Measurements from ENCODE around the gene FOXI3. TPM values are rescaled to one million over a fixed set of nuclear protein-coding genes. Genes with fewer than 3 reads are reported as not detected.

Gene FOXI3
- total RNA-seq, 1 donor from 2014 or later: 0.21 TPM

DNA sequence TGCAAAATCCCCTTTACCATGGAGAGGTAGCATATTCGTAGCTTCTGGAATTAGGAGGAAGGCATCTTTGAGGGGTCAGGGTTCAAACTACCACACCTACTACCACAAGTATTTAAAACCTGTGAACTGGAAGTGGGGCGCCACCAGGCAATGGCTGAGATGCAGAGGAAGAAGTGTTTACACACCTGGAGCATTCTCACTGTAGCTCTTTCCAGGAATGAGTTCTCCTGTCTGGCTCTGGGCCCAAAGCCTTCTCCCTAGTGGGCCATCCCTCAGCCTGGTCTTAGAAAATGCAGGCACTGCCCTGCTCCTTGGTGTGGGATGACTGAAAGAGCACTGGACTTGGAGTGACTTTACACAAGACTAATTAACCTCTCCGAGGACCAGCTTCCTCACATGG lies 30.7 kb upstream of the FOXI3 start:
- Histone ChIP-seq H3K36me3 (ENCODE audit: control insufficient read depth, insufficient read depth, low read length) (no peaks in the 10 kb centered on the region), H3K4me3 (ENCODE audit: low read depth, low read length) (no peak overlapping the region), H3K27me3 (ENCODE audit: control insufficient read depth, insufficient read depth, low read length) (no peaks in the 10 kb centered on the region)
- no peak for DNase-seq (ENCODE audit: low read depth)
- TF ChIP-seq, protein P1, sequence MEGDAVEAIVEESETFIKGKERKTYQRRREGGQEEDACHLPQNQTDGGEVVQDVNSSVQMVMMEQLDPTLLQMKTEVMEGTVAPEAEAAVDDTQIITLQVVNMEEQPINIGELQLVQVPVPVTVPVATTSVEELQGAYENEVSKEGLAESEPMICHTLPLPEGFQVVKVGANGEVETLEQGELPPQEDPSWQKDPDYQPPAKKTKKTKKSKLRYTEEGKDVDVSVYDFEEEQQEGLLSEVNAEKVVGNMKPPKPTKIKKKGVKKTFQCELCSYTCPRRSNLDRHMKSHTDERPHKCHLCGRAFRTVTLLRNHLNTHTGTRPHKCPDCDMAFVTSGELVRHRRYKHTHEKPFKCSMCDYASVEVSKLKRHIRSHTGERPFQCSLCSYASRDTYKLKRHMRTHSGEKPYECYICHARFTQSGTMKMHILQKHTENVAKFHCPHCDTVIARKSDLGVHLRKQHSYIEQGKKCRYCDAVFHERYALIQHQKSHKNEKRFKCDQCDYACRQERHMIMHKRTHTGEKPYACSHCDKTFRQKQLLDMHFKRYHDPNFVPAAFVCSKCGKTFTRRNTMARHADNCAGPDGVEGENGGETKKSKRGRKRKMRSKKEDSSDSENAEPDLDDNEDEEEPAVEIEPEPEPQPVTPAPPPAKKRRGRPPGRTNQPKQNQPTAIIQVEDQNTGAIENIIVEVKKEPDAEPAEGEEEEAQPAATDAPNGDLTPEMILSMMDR (IDR thresholded peaks at IDR 0.05; ENCODE audit: insufficient read depth, low read length, poor library complexity, severe bottlenecking): no peak

DNA sequence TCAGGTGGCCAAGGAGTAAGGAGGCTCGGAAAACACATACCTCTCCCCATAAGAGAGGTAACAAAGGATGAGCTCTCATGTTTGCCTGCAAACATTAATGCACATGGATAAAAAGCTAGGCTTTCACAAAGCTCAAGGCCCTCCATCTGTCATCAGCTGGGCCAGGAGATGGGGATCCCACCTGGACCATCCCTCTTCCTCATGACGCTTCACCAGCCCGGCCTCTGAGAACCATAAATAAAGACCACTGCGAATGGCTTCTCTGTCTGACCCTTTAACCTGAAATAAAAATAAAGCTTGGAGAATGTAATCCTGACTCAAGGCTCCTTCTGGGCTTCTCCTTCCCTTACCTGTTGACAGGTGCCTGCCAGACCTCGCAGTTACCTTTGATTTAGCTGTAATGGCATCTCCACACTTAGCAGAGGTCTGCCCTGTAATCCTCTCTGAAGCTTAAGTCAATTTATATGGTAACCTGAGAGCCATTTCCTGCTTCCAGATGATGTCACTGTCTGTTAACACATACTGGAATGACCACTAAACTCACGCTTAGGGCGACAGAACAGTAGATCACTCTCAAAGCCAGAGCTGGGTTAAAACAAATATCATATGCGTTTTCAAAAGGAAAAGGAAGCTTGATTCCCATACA lies 29.3 kb upstream of the FOXI3 start:
- DNase-seq (ENCODE audit: low read depth): peak; percentile 10
- TF ChIP-seq, protein P1 (IDR thresholded peaks at IDR 0.05; ENCODE audit: insufficient read depth, low read length, poor library complexity, severe bottlenecking): no peak
- Histone ChIP-seq H3K4me3 (ENCODE audit: low read depth, low read length) (no peak overlapping the region), H3K27me3 (ENCODE audit: control insufficient read depth, insufficient read depth, low read length) (no peaks in the 10 kb centered on the region), H3K36me3 (ENCODE audit: control insufficient read depth, insufficient read depth, low read length) (no peaks in the 10 kb centered on the region)

DNA sequence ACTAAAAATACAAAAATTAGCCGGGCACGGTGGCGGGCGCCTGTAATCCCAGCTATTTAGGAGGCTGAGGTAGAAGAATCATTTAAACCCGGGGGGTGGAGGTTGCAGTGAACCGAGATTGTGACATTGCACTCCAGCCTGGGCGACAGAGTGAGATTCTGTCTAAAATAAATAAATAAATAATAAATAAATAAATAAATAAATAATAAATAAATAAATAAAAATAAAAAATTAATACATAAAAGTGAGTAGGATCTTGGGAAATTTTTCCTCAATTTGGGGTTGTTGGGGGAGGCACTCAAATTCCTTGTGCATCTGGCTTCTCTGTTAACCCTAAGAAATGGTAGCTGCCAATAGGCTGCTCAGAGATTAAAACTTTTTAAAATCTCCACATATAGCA lies 20.3 kb upstream of the FOXI3 start:
- DNase-seq (ENCODE audit: low read depth): no peak
- H3K36me3 ChIP-seq (ENCODE audit: control insufficient read depth, insufficient read depth, low read length): no peaks in the 10 kb centered on the region
- no peaks in the 10 kb centered on the region for H3K27me3 ChIP-seq (ENCODE audit: control insufficient read depth, insufficient read depth, low read length)
- H3K4me3 ChIP-seq (ENCODE audit: low read depth, low read length): no peak overlapping the region
- TF ChIP-seq, protein P1 (IDR thresholded peaks at IDR 0.05; ENCODE audit: insufficient read depth, low read length, poor library complexity, severe bottlenecking): no peak

DNA sequence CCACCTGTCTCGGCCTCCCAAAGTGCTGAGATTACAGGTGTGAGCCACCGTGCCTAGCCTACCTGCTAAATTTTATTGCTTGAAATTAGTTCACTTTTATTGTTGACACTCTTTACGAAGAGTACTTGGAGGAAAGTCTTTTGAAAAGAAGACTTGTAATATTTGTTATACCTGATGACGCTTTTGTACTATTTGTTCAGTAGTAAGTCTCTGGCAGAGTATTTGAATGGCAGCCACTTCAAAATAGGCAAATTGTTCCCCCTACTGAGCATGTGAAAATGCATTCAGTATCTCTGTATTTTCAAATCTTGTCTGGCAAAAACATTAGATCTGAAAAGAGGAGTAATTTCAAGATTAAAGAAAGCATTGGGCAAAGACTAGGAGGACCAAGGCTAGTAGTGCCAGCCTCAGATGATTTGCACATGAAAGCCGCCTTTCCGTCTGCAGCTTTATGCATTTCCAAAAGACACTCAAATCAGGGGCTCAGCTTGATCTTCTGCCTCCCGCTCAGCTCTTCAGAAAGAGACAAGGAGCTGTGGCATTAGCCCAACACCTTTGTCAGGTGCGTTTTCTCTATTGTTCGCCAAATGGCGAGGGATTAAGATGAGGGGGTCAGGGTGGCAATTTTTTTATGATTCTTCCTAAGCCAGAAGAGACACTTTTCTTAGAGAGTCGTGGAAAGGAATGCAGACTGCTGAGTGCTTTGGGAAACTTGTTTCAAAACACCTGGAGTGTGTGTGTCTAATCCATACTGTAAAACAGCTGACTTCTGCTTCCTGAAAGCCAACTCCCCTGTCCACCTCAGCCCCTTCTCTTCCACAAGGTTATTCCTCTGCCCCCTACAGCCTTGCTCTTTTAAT lies 18.8 kb upstream of the FOXI3 start:
- Histone ChIP-seq H3K36me3 (ENCODE audit: control insufficient read depth, insufficient read depth, low read length) (no peaks in the 10 kb centered on the region), H3K4me3 (ENCODE audit: low read depth, low read length) (no peak overlapping the region), H3K27me3 (ENCODE audit: control insufficient read depth, insufficient read depth, low read length) (no peaks in the 10 kb centered on the region)
- TF ChIP-seq, protein P1 (IDR thresholded peaks at IDR 0.05; ENCODE audit: insufficient read depth, low read length, poor library complexity, severe bottlenecking): no peak
- DNase-seq (ENCODE audit: low read depth): no peak

DNA sequence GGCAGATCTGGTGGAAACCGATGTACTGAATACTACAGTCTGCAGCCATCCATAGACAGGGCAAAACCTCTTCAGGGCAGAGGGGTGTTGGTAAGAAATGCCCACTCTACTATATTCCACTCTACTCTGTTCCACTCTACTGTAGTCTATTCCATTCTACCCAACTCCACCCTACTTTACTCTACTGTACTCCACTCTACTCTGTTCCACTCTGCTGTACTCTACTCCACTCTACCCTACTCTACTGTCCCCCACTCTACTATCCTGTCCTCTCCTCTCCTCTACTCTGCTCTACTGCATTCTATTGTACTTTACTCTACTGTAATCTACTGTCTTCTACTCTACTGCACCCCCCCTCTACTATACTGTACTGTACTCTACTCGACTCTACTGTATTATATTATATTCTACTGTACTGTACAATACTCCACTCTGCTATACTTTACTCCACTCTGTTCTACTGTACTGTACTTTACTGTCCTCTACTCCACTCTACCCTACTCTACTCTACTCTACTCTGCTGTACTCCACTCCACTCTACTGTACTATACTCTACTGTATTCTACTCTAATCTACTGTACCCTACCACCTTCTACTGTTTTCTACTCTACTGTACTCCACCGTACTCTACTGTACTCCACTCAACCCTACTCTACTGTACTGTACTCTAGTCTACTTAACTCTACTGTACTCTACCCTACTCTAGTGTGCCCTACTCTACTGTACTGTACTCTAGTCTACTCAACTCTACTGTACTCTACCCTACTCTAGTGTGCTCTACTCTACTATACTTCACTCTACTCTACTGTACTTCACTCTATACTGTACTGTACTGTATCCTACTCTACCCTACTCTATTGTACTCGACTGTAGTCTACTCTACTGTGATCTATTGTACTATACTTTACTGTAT lies 17.0 kb upstream of the FOXI3 start:
- no peak for DNase-seq (ENCODE audit: low read depth)
- Histone ChIP-seq H3K36me3 (ENCODE audit: control insufficient read depth, insufficient read depth, low read length) (no peaks in the 10 kb centered on the region), H3K27me3 (ENCODE audit: control insufficient read depth, insufficient read depth, low read length) (no peaks in the 10 kb centered on the region), H3K4me3 (ENCODE audit: low read depth, low read length) (no peak overlapping the region)
- TF ChIP-seq, protein P1 (IDR thresholded peaks at IDR 0.05; ENCODE audit: insufficient read depth, low read length, poor library complexity, severe bottlenecking): no peak
